HepG2 (cell line): ENCODE data around the gene HTR1D. TPM values are rescaled to one million over a fixed set of nuclear protein-coding genes. Genes with fewer than 3 reads are reported as not detected.

ENCODE experiments used
- CHCHD3 ChIP-seq: sonication (generic); formaldehyde crosslinking; IDR thresholded peaks from 2 replicates; pipeline ENCODE4 v1.8.0; 2022; ENCODE audit warnings: mild to moderate bottlenecking, missing genetic modification reagents, moderate library complexity
- ETV5 ChIP-seq: IDR thresholded peaks from 2 replicates; pipeline ENCODE4 v1.6.1; 2018; ENCODE audit warnings: missing biosample characterization, missing genetic modification reagents, inconsistent platforms, borderline replicate concordance
- HMG20A ChIP-seq: IDR thresholded peaks from 2 replicates; pipeline ENCODE4 v1.6.1; 2016; ENCODE audit warnings: borderline replicate concordance
- HOXD1 ChIP-seq: sonication (generic); formaldehyde crosslinking; IDR thresholded peaks from 2 replicates; pipeline ENCODE4 v1.5.0; 2020; ENCODE audit warnings: missing genetic modification reagents
- ISL2 ChIP-seq: sonication (generic); formaldehyde crosslinking; IDR thresholded peaks from 2 replicates; pipeline ENCODE4 v1.5.0; 2020; ENCODE audit warnings: missing genetic modification reagents
- ISX ChIP-seq: sonication (generic); formaldehyde crosslinking; conservative IDR thresholded peaks from 2 replicates; pipeline ENCODE4 v1.5.0; 2020; ENCODE audit warnings: missing genetic modification reagents
- JARID2 ChIP-seq: sonication (generic); formaldehyde crosslinking; IDR thresholded peaks from 2 replicates; pipeline ENCODE4 v1.8.1; 2023; ENCODE audit warnings: missing genetic modification reagents, inconsistent platforms; ENCODE audit not compliant: insufficient replicate concordance
- KDM4B ChIP-seq: sonication (generic); formaldehyde crosslinking; IDR thresholded peaks from 2 replicates; pipeline ENCODE4 v1.4.0; 2020; ENCODE audit warnings: missing genetic modification reagents
- MAFG ChIP-seq: sonication (generic); formaldehyde crosslinking; IDR thresholded peaks from 2 replicates; pipeline ENCODE4 v1.5.1; 2020; ENCODE audit warnings: mild to moderate bottlenecking, missing genetic modification reagents
- NFATC3 ChIP-seq: sonication (generic); formaldehyde crosslinking; IDR thresholded peaks from 2 replicates; pipeline ENCODE4 v1.5.1; 2020; ENCODE audit warnings: mild to moderate bottlenecking, missing genetic modification reagents
- SOX5 ChIP-seq: IDR thresholded peaks from 2 replicates; pipeline ENCODE4 v1.6.1; 2016; ENCODE audit warnings: borderline replicate concordance
- ZBTB38 ChIP-seq: sonication (generic); formaldehyde crosslinking; IDR thresholded peaks from 2 replicates; pipeline ENCODE4 v1.5.1; 2020; ENCODE audit warnings: mild to moderate bottlenecking, missing genetic modification reagents
- ZBTB42 ChIP-seq: sonication (generic); formaldehyde crosslinking; IDR thresholded peaks from 2 replicates; pipeline ENCODE4 v1.5.0; 2020; ENCODE audit warnings: mild to moderate bottlenecking, missing genetic modification reagents
- ZNF496 ChIP-seq: sonication (generic); formaldehyde crosslinking; IDR thresholded peaks from 2 replicates; pipeline ENCODE4 v1.8.1; 2023; ENCODE audit warnings: mild to moderate bottlenecking, moderate library complexity, missing genetic modification reagents; ENCODE audit not compliant: insufficient replicate concordance
- ZNF598 ChIP-seq: sonication (generic); formaldehyde crosslinking; IDR thresholded peaks from 2 replicates; pipeline ENCODE4 v1.5.1; 2020; ENCODE audit warnings: mild to moderate bottlenecking, missing genetic modification reagents, borderline replicate concordance
- ZNF772 ChIP-seq: sonication (generic); formaldehyde crosslinking; IDR thresholded peaks from 2 replicates; pipeline ENCODE4 v1.5.0; 2020; ENCODE audit warnings: mild to moderate bottlenecking, missing genetic modification reagents
- ZNF775 ChIP-seq: sonication (generic); formaldehyde crosslinking; IDR thresholded peaks from 2 replicates; pipeline ENCODE4 v1.4.0; 2020; ENCODE audit warnings: missing genetic modification reagents, mild to moderate bottlenecking, moderate library complexity, borderline replicate concordance
- polyA plus RNA-seq, 8 experiments: library from polyadenylated mRNA; depleted of rRNA in 3 of 8; stranded (reverse) in 7 of 8; unstranded in 1 of 8; fragments of >200 nt; fragmentation: Illumina TruSeq in 4 of 8; extraction: Trizol in 4 of 8; gene quantifications; 2 replicates each; pipeline versions ENCODE4 v1.2.1 to v1.2.3, GENCODE V29; 2011 to 2016; ENCODE audit warnings: low read depth in 4 of 8, missing spikeins in 1 of 8, mixed read lengths in 1 of 8; ENCODE audit not compliant: insufficient read depth in 1 of 8
- total RNA-seq, 5 experiments: library from RNA; depleted of rRNA; stranded (reverse); fragments of >200 nt; fragmentation: Illumina TruSeq; extraction: Trizol; gene quantifications; 2 replicates each; pipeline ENCODE4 v1.2.3, GENCODE V29; 2016; ENCODE audit warnings: low read depth in 1 of 5
- TF ChIP-seq, protein P1 (sequence below): sonication (generic); formaldehyde crosslinking; IDR thresholded peaks from 2 replicates; pipeline ENCODE4 v1.8.1; 2023; ENCODE audit warnings: mild to moderate bottlenecking, moderate library complexity, missing genetic modification reagents
- TF ChIP-seq, protein P2 (sequence below): sonication (generic); formaldehyde crosslinking; IDR thresholded peaks from 2 replicates; pipeline ENCODE4 v1.4.0; 2020; ENCODE audit warnings: missing genetic modification reagents
- TF ChIP-seq, protein P3 (sequence below): sonication (generic); formaldehyde crosslinking; IDR thresholded peaks from 2 replicates; pipeline ENCODE4 v1.5.0; 2020; ENCODE audit warnings: mild to moderate bottlenecking, low read depth, missing genetic modification reagents, borderline replicate concordance
- TF ChIP-seq, protein P4 (sequence below): sonication (generic); formaldehyde crosslinking; IDR thresholded peaks from 2 replicates; pipeline ENCODE4 v1.4.0; 2020; ENCODE audit warnings: missing genetic modification reagents
- TF ChIP-seq, protein P5 (sequence below): sonication (generic); formaldehyde crosslinking; IDR thresholded peaks from 2 replicates; pipeline ENCODE4 v1.5.0; 2020; ENCODE audit warnings: missing genetic modification reagents
- TF ChIP-seq, protein P6 (sequence below): sonication (generic); formaldehyde crosslinking; IDR thresholded peaks from 2 replicates; pipeline ENCODE4 v1.9.0; 2021; ENCODE audit warnings: missing genetic modification reagents, mild to moderate bottlenecking, borderline replicate concordance

The HTR1D gene
- total and polyA plus RNA-seq, 2 of the 13 experiments (the other 11 are each of a cell fraction or from before 2014, with no cell fraction given): 0.04 to 0.07 TPM

DNA sequence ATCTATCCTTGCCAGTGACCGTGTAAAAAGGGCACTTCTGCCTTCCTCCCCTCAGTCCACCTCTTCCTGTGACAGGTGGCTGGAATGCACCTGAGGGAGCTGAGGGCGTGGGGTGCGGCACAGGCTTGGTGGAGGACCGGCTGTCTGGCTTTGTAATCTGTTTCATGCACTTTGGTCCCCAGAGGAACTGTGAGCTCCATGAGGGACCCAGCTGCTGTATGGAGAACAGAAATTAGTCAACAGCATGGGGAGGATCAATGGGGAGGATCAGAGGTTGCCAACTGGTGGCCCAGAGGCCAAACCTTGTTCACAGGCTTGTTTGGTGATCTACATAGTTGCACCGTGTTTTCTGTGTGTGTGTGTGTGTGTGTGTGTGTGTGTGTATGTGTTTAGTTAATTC lies 29.7 kb downstream of the HTR1D start (continued):
- TF ChIP-seq, protein P1, sequence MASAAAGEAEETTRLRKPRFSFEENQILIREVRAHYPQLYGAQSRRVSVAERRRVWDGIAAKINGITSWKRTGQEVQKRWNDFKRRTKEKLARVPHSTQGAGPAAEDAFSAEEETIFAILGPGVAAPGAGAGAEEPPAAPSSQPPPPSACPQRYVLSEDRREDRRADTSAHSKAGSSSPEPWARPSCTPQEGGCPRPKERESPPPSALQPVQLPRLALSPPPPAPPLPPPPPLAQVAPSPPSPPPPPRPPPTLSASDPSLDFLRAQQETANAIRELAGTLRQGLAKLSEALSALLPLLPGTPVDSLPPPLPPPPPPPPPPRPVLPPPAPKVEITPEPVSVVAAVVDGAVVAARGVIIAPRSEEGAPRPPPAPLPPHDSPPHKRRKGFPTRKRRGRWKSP (CRISPR knock-in tag): 0 out of 2 replicates have a peak, but pooled peaks have one; percentile 29
- no peak for TF ChIP-seq ZNF598 (CRISPR knock-in tag)
- TF ChIP-seq ETV5 (CRISPR knock-in tag): peak; percentile 53; the same call in 1 of the 2 replicates
- TF ChIP-seq ZNF496 (CRISPR knock-in tag): no peak
- TF ChIP-seq, protein P2, sequence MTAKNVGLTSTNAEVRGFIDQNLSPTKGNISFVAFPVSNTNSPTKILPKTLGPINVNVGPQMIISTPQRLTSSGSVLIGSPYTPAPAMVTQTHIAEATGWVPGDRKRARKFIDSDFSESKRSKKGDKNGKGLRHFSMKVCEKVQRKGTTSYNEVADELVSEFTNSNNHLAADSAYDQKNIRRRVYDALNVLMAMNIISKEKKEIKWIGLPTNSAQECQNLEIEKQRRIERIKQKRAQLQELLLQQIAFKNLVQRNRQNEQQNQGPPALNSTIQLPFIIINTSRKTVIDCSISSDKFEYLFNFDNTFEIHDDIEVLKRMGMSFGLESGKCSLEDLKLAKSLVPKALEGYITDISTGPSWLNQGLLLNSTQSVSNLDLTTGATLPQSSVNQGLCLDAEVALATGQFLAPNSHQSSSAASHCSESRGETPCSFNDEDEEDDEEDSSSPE (CRISPR knock-in tag): no peak
- no peak for TF ChIP-seq NFATC3
- no peak; the same call in 1 of the 2 replicates for TF ChIP-seq ZNF772 (CRISPR knock-in tag)
- TF ChIP-seq, protein P3, sequence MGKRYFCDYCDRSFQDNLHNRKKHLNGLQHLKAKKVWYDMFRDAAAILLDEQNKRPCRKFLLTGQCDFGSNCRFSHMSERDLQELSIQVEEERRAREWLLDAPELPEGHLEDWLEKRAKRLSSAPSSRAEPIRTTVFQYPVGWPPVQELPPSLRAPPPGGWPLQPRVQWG: no peak
- TF ChIP-seq, protein P4, sequence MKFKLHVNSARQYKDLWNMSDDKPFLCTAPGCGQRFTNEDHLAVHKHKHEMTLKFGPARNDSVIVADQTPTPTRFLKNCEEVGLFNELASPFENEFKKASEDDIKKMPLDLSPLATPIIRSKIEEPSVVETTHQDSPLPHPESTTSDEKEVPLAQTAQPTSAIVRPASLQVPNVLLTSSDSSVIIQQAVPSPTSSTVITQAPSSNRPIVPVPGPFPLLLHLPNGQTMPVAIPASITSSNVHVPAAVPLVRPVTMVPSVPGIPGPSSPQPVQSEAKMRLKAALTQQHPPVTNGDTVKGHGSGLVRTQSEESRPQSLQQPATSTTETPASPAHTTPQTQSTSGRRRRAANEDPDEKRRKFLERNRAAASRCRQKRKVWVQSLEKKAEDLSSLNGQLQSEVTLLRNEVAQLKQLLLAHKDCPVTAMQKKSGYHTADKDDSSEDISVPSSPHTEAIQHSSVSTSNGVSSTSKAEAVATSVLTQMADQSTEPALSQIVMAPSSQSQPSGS: 0 out of 2 replicates have a peak, but pooled peaks have one; percentile 53
- no peak for TF ChIP-seq ZNF775
- no peak for TF ChIP-seq ZBTB42 (CRISPR knock-in tag)
- TF ChIP-seq, protein P5, sequence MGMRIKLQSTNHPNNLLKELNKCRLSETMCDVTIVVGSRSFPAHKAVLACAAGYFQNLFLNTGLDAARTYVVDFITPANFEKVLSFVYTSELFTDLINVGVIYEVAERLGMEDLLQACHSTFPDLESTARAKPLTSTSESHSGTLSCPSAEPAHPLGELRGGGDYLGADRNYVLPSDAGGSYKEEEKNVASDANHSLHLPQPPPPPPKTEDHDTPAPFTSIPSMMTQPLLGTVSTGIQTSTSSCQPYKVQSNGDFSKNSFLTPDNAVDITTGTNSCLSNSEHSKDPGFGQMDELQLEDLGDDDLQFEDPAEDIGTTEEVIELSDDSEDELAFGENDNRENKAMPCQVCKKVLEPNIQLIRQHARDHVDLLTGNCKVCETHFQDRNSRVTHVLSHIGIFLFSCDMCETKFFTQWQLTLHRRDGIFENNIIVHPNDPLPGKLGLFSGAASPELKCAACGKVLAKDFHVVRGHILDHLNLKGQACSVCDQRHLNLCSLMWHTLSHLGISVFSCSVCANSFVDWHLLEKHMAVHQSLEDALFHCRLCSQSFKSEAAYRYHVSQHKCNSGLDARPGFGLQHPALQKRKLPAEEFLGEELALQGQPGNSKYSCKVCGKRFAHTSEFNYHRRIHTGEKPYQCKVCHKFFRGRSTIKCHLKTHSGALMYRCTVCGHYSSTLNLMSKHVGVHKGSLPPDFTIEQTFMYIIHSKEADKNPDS (CRISPR knock-in tag): peak; percentile 97
- TF ChIP-seq CHCHD3 (CRISPR knock-in tag): no peak
- TF ChIP-seq MAFG: no peak
- no peak for TF ChIP-seq HOXD1 (CRISPR knock-in tag)
- TF ChIP-seq ZBTB38 (CRISPR knock-in tag): no peak; the same call in 1 of the 2 replicates
- no peak for TF ChIP-seq ISL2 (CRISPR knock-in tag)
- peak; percentile 58; the same call in 1 of the 2 replicates for TF ChIP-seq KDM4B
- TF ChIP-seq, protein P6, sequence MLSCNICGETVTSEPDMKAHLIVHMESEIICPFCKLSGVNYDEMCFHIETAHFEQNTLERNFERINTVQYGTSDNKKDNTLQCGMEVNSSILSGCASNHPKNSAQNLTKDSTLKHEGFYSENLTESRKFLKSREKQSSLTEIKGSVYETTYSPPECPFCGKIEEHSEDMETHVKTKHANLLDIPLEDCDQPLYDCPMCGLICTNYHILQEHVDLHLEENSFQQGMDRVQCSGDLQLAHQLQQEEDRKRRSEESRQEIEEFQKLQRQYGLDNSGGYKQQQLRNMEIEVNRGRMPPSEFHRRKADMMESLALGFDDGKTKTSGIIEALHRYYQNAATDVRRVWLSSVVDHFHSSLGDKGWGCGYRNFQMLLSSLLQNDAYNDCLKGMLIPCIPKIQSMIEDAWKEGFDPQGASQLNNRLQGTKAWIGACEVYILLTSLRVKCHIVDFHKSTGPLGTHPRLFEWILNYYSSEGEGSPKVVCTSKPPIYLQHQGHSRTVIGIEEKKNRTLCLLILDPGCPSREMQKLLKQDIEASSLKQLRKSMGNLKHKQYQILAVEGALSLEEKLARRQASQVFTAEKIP: no peak
- peak; percentile 77 for TF ChIP-seq SOX5
- TF ChIP-seq JARID2: no peak
- no peak for TF ChIP-seq ISX (CRISPR knock-in tag)
- peak; percentile 71; the same call in 1 of the 2 replicates for TF ChIP-seq HMG20A
